ENCODE data around the gene UNC5B. TPM values are rescaled to one million over a fixed set of nuclear protein-coding genes. Genes with fewer than 3 reads are reported as not detected.

The UNC5B gene
- 10 to 100 TPM; 14.4 to 20.3 TPM for total RNA-seq
- polyA plus RNA-seq (ENCODE audit: insufficient read length in 6 of 6): 10 to 100 TPM; 18.9 to 31.2 (median 22.7) TPM
- long read RNA-seq, donor 1, full-length matches to known transcripts: 1 of 7 reads
- long read RNA-seq, donor 1, partial matches to known transcripts: 6 of 7 reads
- long read RNA-seq, donor 1, other reads (novel, unspliced or antisense): 0 of 7 reads
- long read RNA-seq, donor 2, partial matches to known transcripts: 21 of 21 reads
- long read RNA-seq, donor 2, other reads (novel, unspliced or antisense): 0 of 21 reads
- long read RNA-seq, donor 3, full-length matches to known transcripts: 2 of 14 reads
- long read RNA-seq, donor 3, partial matches to known transcripts: 12 of 14 reads
- long read RNA-seq, donor 3, other reads (novel, unspliced or antisense): 0 of 14 reads
- long read RNA-seq, donor 4, partial matches to known transcripts: 6 of 10 reads
- long read RNA-seq, donor 4, other reads (novel, unspliced or antisense): 4 of 10 reads
- long read RNA-seq, donor 5, full-length matches to known transcripts: 1 of 1 reads
- long read RNA-seq, donor 5, partial matches to known transcripts: 0 of 1 reads
- long read RNA-seq, donor 5, other reads (novel, unspliced or antisense): 0 of 1 reads
- long read RNA-seq, donor 6: 0 reads
- long read RNA-seq, donor 7, full-length matches to known transcripts: 1 of 1 reads
- long read RNA-seq, donor 7, partial matches to known transcripts: 0 of 1 reads
- long read RNA-seq, donor 7, other reads (novel, unspliced or antisense): 0 of 1 reads
- long read RNA-seq, donor 8, full-length matches to known transcripts: 3 of 3 reads
- long read RNA-seq, donor 8, partial matches to known transcripts: 0 of 3 reads
- long read RNA-seq, donor 8, other reads (novel, unspliced or antisense): 0 of 3 reads
- long read RNA-seq, donor 9: 0 reads
- long read RNA-seq, donor 10, partial matches to known transcripts: 0 of 2 reads
- long read RNA-seq, donor 10, other reads (novel, unspliced or antisense): 2 of 2 reads
- long read RNA-seq, donor 11, full-length matches to known transcripts: 3 of 3 reads
- long read RNA-seq, donor 11, partial matches to known transcripts: 0 of 3 reads
- long read RNA-seq, donor 11, other reads (novel, unspliced or antisense): 0 of 3 reads
- long read RNA-seq, donor 12, full-length matches to known transcripts: 1 of 1 reads
- long read RNA-seq, donor 12, partial matches to known transcripts: 0 of 1 reads
- long read RNA-seq, donor 12, other reads (novel, unspliced or antisense): 0 of 1 reads

DNA sequence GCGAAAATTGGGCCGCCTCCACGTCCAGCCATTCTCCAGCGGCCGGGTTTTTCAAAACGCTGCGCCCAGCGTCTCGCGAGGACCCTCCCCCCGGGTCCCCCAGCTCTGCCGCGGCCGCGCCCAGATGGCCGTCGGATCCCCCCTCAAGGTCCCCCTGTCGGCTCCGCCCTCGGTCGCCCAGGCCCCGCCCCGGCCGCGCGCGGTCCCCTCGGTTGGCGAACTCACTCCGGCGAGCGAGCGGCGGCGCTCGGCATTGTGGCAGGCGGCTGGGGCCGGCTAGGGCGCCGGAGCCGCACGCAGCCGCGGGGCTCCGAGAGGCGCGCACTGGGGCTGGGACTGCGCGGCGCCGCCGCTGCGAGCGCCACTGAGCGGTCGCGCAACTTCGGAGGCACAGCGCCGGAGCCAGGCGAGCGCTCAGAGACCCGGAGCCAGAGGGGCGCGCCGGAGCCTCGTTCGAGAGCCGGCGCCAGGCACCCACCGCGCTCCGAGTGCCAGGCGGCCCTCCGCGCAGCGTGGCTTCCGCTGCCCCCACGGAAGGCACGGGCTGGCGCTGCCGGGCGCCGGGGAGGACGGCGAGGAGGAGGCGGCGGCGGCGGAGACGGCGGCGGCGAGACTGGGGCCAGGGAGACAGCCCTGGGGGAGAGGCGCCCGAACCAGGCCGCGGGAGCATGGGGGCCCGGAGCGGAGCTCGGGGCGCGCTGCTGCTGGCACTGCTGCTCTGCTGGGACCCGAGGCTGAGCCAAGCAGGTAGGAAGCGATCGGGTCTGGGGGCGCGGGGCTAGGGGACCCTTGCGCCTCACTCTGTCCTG, at the start of gene UNC5B:
Gene UNC5B (plus strand): TSS at position 253 of the 809 bp plus-strand sequence. CDS start 416 bp downstream, at position 669.
- DNase-seq (peak; percentile 91 to 95 (median 94)), ATAC-seq (peak; percentile 91)
- Histone ChIP-seq H3K27me3 (peaks cover 13 to 84% of the 10 kb centered on the region in 2 donors), H3K27ac (peak within 1 kb of the TSS; percentile 70 to 82), H3K36me3 (no peaks in the 10 kb centered on the region), H3K4me1 (peaks cover 13 to 56% of the 10 kb centered on the region in 2 donors), H3K4me3 (peak within 1 kb of the TSS; percentile 65 to 82), H3K9me3 (no peaks in the 10 kb centered on the region)
- intact Hi-C loops (cut with DNase I): loop anchor here in 1 of 2 donors (10.0 kb wide), 1 partner anchor 62 kb away; no protein-coding TSS in a partner anchor
- TF ChIP-seq, protein P1, sequence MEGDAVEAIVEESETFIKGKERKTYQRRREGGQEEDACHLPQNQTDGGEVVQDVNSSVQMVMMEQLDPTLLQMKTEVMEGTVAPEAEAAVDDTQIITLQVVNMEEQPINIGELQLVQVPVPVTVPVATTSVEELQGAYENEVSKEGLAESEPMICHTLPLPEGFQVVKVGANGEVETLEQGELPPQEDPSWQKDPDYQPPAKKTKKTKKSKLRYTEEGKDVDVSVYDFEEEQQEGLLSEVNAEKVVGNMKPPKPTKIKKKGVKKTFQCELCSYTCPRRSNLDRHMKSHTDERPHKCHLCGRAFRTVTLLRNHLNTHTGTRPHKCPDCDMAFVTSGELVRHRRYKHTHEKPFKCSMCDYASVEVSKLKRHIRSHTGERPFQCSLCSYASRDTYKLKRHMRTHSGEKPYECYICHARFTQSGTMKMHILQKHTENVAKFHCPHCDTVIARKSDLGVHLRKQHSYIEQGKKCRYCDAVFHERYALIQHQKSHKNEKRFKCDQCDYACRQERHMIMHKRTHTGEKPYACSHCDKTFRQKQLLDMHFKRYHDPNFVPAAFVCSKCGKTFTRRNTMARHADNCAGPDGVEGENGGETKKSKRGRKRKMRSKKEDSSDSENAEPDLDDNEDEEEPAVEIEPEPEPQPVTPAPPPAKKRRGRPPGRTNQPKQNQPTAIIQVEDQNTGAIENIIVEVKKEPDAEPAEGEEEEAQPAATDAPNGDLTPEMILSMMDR (IDR thresholded peaks at IDR 0.05): no peak

DNA sequence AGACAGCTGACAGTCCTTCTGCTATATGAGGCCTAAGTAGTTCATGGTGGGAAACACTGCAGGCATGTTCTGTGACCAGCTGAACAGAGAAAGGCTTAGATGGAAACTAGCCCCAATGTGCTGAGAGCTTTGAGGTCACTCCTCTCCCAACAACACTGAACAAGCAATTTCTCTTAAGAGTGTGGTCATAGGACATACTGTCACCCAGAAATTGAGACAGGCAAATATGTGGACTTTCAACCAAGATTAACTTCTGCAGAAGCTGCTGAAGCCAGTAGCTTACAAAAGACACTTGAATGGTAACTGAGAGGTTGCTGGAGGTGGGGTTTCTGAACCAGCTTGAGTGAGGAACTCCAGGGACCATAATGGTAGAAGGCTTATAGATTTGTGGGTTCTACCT, 38.9 kb upstream of the UNC5B start:
- H3K4me1 ChIP-seq: no peaks in the 10 kb centered on the region
- H3K4me3 ChIP-seq: no peak overlapping the region
- H3K27ac ChIP-seq: no peak overlapping the region
- no peaks in the 10 kb centered on the region for H3K27me3 ChIP-seq
- no peaks in the 10 kb centered on the region for H3K9me3 ChIP-seq
- intact Hi-C loops (cut with DNase I): no loop called here
- ATAC-seq (no peak), DNase-seq (no peak)
- TF ChIP-seq, protein P1 (IDR thresholded peaks at IDR 0.05): no peak
- H3K36me3 ChIP-seq: no peaks in the 10 kb centered on the region

DNA sequence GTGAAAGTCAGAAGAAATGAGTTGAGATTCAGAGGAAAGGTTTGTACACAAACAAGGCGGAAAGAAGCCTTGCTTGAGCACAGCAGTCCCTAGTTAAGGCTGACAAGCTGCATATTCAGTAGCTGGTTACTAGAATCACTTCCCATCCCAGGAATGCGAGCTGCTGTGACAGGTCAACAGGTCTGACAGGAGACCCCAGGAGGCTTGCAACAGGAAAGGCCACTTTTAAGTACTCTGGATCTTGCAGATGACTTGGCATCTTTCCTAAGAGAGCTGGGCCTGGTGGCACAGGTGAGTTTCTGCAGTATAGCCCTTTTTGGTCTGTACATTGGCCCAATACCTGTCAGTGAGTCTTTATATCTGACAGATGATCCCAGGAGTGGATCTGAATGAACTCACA, 35.7 kb upstream of the UNC5B start:
- TF ChIP-seq, protein P1 (IDR thresholded peaks at IDR 0.05): no peak
- DNase-seq (no peak), ATAC-seq (no peak)
- H3K36me3 ChIP-seq: no peaks in the 10 kb centered on the region
- no peaks in the 10 kb centered on the region for H3K4me1 ChIP-seq
- no peak overlapping the region for H3K4me3 ChIP-seq
- no peaks in the 10 kb centered on the region for H3K9me3 ChIP-seq
- H3K27me3 ChIP-seq: no peaks in the 10 kb centered on the region
- no peak overlapping the region for H3K27ac ChIP-seq
- intact Hi-C loops (cut with DNase I): no loop called here

DNA sequence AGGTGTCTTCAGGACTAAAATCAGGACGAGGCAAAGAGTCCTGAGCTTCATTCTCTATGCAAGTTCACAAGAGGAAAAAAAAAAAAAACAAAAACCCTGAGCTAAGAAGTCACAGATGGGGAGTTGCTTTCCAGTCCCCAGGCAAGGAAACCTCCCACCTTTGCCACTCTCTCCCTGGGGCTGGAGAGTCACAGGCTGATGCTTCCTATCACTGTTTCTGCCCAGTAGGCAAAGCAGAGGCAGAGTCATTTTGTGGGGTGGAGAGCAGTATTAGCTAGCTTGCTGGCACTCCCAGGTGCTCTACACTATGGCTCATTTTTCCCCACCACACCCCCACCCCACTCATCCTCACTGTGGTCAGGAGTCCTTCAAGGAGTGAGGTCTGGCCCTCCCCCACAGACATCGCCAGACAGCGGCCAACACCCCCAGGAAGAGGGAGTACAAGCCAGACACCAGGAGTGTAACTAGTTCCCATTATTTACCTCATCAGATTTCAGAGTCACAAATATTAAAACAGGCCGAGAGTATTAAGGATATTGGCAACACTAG, 34.6 kb upstream of the UNC5B start:
- H3K9me3 ChIP-seq: no peaks in the 10 kb centered on the region
- ATAC-seq: no peak
- H3K4me3 ChIP-seq: no peak overlapping the region
- TF ChIP-seq, protein P1 (IDR thresholded peaks at IDR 0.05): no peak
- H3K4me1 ChIP-seq: no peaks in the 10 kb centered on the region
- intact Hi-C loops (cut with DNase I): no loop called here
- H3K27ac ChIP-seq: no peak overlapping the region
- no peaks in the 10 kb centered on the region for H3K36me3 ChIP-seq
- DNase-seq: no peak
- H3K27me3 ChIP-seq: no peaks in the 10 kb centered on the region
